ENCODE results near the gene LRRN3.

The LRRN3 gene

DNA sequence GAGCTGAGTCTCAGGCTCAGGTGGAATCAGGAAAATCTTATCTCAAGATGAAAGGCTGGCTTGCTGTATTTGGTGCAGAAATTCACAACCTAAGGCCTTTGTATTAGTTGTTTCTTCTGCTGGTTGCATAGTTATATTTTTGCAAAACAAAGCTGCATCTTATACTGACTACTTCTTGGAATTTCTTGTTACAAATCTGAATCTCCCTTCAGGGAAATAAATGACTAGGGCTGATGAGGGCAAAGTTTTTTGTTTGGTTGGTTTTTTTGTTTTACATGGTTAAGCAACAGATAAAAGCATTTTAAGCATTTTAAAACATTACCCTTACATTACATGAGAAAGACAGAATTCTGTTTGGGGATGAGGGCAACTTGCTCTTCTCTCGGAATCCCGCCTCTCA is 13.9 kb upstream of the LRRN3 start:
- no peak for DNase-seq (ENCODE audit: low read depth in 2 of 2)

DNA sequence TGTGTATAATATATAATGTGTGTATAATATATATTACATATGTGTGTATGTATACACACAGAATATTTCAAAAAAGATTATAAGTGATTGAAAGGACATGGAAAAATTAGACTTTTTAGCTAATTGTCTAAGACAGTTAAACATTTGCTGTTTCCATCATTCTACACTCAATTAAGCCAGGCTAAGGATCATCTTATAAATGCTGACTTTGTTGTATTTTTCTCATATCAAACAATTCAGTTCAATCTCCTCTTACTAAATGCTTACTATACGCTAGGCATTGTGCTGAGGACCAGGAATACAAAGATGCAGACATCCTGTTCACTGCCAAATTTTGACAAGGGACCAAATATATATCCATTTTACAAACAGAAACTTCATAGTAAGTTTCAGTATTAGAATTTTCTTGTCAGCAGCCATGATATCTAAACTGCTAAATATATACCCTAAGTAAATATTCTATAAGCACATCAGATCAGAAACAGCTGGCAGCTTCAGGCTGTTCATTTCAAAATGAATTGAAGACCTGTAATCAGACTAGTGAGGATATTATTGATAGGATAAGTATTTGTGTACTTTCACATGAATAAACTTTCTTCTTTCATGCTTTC is 10.3 kb upstream of the LRRN3 start:
- DNase-seq (ENCODE audit: low read depth in 2 of 2) = no peak

DNA sequence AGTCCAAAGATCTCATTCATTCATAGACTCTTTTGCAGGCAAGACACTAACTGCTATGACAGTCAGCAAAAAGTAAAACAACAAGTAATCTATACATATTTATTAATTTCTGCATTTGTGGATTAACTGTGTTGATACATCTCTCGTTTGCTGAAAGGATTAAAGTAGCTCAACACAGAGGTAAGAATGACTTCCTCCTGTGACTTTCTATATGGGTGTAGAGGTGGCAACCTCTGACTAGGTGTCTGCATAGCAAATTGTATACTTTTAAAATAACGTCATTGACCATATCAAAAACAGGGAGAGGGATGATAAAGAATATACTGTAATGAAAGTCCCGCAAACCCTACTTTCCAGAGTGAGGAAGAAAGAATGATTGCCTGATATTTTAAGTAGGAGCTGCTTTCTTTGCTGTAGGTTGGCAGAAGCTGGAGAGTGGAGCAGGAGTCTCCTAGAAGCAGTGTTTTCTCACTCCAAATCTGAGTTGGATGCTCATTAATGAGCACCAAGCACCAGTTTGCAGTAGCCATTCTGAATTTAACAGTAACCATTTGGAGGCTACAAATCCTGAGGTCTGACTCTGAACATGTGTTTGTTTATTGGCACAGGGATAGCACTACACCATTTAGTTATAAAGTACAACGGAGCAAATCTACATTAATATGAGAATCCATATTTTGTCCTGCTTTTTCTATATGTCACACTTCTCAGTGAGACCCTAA is 9.2 kb upstream of the LRRN3 start:
- no peak for DNase-seq (ENCODE audit: low read depth in 2 of 2)

DNA sequence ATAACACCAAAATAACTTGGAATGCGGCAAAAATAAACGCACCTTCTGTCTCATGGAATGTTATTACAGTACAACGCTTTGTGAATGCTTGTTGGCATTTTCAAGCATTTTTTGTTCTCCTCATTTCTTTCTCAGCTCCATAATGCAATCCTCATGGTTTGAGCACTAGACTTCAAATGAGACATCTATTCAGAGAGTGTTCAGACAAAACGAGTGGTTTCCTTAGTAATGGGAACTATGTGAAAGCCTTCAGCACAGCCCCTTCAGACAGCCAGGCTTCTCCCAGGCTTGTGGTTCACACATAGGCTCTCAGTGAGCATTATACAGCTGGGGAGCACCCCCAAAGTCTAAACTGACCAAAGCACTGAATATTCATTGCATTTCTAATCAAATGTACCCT is 8.6 kb upstream of the LRRN3 start:
- no peak for DNase-seq (ENCODE audit: low read depth in 2 of 2)

DNA sequence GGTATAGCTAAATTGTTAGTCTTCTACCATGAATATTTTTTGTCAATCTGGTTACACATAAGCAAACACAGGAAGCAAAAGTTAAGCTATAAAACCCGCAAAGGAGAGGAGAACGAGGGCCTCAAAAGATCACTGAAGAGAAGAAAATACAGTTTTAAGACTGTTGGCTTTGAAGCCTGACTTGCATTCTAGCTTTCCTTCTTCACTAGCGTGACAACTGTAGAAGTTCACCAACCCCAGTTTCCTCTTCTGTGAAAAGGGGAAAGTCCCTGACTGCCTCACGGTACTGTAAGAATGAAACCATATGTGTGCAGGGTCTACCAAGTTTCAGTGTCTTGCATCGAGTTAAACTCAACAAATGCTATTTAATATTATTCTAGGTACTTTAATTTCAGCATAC is 7.5 kb upstream of the LRRN3 start:
- DNase-seq (ENCODE audit: low read depth in 2 of 2) = peak in 1 of 2 donors; percentile 38

DNA sequence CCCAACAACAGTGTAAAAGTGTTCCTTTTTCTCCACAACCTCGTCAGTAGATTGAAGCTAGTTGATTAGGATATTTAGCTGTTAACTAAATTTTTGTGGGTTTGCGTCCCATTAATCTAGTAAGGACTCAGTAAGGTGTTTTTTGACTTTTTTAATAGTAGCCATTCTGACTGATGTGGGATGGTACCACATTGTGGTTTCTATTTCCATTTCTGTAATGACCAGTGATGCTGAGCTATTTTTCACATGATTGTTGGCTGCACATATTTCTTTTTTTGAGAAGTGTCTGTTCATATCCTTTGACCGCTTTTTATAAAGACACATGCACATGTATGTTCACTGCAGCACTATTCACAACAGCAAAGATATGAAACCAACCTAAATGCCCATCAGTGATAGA is 5.6 kb upstream of the LRRN3 start:
- DNase-seq (ENCODE audit: low read depth in 2 of 2) = no peak

DNA sequence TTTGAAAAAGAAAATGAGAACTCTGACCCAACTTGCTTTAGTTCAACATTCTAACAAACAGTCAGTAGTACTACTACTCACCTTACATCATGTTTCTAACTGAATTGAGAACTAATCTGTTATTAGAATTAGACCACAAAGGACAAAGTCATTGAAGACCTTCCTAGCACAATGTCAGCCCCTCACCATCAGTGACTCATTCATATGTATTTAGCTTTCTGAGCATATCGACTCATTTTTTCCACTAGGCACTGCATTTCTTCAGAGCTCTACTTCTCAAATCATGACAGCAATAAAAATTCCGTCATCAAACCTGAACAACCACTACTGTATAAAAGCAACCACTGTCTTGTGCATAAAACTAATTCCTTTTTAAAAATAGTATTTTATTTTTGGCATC is 4.4 kb upstream of the LRRN3 start:
- no peak for DNase-seq (ENCODE audit: low read depth in 2 of 2)

DNA sequence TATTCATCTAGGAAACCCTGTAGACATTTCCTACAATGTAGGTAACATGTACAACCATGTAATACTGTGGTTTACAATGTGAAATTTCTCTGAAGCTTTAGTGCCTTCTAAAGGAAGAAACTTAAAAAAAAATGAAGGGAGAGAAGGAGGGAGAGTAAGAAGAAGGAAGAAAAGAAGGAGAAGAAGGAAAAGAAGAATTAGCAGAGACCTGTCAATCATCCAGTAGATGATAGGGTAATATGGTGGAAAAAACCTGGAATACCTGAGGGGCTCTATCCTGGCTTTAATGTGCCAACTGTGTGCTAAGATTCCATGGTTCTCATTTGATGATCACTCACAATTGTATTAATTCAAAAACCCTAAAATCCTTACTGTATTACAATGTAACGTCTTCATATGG is 2.6 kb upstream of the LRRN3 start:
- DNase-seq (ENCODE audit: low read depth in 2 of 2) = no peak

DNA sequence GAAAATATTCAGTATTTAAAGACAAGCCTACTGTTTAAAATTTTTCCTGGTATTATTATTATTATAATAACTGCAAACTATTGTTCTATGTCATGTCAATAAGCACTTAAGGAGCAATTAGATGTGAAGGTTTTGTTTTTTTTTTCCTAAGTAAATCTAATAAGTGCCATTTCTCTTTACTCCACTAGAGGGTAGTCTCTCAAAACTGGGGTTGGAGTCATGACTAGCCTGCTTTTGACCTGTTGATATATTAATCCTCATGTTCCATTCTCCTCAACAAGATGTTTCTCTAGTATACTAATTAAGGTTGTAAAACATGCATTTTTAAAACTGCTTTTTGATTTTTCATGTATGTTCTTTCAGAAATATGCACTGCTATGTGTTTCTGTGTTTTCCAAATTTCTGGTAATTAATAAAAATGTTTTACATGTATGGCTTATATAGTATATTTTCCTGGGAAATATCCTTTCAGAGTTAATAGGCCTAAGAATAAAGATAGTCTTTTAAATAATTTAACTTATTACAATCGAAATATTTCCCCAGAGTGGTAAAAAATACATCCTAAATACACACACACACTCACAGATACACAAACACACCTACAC is 1.0 kb upstream of the LRRN3 start:
- DNase-seq (ENCODE audit: low read depth in 2 of 2) = no peak

DNA sequence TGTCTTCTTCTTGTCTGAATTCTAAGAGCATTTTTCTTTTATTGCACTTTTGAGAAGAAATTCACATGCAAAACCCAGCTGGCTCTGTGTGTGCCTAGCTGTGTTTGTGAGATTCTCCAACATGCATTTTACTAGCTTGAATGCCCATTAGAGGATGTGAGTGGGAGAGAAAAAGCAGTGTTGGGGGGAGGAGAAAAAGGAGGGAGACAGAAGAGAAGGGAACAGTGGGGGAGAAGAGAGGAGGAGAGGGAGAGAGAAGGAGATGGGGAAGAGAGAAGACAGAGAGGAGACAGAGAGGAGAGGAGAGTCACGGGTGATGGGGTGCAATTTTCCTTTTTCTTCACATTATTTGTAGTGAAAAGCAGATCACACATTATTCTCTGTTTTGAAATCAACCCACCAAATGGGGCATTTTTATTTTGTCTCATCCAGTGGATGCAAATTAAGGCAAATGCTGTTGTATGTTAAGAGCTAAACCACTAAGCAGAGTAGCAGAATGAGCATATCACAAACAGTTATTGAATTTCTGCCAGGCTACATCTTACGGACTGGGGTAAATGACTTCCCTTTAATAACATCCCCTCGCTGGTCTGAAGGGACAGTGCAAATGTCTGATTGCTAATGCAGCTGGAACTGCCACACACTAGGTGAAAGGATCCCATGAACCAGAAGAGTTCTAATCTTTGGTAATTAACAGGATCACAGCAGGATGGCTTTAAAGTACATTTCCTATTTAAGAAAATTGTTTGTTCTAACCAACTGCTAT is 849 bp downstream of the LRRN3 start:
- no peak for DNase-seq (ENCODE audit: low read depth in 2 of 2)

DNA sequence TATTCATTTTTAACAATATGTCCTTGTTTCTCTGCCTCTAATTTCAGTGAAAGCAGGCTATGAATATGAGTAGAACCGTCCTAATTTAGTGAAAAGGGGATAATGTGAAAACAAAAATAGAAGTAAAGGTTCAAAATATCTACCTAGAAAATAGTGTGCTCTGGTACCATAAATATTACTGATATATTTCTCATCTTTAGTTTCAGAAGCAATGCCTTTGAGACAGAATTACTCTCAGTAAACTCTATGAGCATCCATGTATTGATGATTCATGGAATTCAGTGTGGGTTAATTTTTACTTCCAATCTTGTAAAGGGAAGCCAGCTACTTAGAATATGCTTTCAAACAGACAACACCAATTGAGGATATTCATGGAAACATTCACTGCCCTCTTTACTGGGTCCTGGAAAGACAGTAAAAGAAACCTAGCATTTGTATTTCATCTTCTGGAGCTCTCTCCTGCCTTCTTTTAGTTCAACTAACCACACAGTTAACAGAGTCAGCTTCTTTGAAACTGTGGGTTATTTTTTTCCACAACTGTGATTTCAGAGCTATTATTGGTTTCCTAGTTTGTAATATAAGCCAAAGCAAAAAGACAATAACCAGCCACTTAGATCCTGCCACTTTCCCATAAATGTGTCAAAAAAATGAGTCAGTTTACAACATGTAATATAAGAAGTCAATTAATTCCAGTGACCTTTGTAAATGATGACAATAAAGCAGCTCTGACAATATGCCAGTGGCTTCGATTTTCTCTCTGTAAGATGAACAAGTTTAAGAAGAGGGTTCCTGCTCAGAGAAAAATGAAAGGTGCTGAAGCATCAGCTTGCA is 1.7 kb downstream of the LRRN3 start:
- DNase-seq (ENCODE audit: low read depth in 2 of 2) = no peak

DNA sequence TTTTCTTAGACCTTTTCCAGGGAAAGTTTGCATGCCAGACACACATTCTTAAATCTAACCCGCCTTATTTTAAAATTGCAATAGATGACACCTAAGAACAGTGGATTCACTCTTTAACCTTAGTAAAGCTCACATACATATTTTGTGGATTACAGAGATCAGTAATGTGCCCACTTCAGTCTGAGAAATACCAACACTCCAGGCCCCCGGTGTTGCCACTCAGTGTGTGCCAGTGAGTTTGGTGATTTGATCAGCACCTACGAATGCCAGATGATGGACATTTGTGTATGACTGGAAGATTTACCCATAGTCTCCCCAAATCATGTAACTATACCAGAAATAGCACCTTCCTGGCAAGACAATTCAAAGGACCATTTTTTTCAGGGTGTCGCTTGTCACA is 2.6 kb downstream of the LRRN3 start:
- DNase-seq (ENCODE audit: low read depth in 2 of 2) = no peak

DNA sequence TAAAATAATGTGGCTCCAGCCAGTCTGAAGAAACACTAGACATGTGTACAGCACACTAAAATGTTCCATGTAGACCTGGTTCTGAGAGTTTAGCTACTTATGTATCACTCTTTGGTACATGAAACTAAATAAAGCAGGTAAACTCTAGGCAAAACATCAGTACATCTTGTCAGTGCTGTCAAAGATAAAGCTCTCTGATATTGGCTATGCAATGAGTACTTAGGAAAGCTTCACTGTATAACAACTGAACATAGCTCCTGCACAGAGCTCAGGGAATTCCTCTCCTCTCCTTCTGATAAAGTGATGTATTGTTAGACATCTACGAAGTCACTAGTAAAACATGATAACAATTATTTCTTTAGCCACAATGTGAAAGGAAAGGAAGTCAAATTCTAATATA is 3.5 kb downstream of the LRRN3 start:
- DNase-seq (ENCODE audit: low read depth in 2 of 2) = no peak

DNA sequence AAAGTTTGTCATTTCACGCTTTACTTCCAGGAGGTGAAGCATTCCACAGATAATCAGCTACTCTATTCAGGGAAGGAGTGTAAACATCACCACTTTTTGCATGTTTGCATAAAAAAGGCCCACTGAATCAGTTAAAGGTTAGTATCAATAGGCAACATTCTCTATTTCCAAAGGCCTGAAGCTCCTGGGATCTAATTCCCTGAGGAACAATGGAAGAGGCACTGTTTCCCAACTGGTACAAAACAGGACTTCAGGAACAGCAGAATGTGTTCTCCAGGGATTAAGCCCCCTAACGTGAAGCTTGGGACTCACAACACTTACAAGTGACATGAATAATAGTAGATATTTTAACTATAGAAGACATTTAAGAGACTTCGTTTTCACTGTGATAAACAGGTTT is 6.1 kb downstream of the LRRN3 start:
- no peak for DNase-seq (ENCODE audit: low read depth in 2 of 2)

DNA sequence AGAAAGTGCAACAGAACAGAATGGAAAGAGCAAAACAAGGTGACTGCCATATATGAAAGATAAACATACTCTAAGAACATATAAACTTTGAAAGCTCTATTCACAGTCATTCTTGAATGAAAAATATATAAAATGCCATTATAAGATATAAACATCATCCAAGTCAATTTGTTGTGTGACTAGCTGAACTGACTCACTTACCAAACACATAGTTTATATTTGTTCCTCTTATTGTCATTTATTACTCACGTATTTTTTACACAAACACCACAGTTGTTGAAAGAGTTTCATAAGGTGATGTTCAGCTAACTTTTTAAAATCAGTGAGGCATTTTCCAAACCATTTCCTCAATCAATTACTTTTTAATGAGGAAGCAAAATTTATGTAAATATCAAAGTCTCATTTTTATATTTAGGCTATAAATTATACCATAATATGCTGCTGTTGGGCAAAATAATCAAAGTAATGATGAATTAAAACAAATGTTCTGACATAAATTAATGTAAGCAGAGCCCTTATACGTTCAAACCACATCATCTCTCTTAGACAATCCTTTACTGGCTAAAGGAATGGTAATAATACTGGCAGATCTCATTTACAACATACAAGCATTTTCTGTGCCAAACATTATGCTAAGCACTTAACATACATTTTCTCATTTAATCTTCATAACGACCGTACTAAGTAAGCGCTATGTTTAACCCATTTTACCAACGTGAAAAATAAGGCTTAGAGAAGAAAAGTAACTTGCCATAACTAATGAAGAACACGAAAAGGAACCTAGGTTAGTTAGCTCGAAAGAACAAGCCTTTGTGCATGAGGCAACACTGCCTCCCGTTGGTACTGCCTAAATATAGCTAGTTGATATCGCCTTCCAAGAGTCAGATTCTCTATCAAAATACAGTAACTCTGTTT is 7.3 kb downstream of the LRRN3 start:
- peak in 1 of 2 donors; percentile 27 for DNase-seq (ENCODE audit: low read depth in 2 of 2)

DNA sequence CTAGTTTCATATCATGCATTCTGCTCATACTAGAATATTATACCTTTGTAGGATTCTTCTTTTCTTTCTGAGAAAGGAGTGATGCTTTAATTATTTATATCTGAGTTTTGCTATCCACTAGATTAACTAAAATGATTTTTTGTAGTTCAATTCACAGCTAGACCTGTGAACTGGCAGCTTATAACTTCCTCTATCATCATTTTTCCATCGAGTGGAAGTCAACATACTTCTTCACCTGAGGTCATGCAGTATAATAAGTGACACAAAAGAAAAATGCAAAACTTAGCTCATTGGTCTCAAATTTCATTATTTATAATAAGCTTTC is 8.0 kb downstream of the LRRN3 start:
- DNase-seq (ENCODE audit: low read depth in 2 of 2) = no peak

DNA sequence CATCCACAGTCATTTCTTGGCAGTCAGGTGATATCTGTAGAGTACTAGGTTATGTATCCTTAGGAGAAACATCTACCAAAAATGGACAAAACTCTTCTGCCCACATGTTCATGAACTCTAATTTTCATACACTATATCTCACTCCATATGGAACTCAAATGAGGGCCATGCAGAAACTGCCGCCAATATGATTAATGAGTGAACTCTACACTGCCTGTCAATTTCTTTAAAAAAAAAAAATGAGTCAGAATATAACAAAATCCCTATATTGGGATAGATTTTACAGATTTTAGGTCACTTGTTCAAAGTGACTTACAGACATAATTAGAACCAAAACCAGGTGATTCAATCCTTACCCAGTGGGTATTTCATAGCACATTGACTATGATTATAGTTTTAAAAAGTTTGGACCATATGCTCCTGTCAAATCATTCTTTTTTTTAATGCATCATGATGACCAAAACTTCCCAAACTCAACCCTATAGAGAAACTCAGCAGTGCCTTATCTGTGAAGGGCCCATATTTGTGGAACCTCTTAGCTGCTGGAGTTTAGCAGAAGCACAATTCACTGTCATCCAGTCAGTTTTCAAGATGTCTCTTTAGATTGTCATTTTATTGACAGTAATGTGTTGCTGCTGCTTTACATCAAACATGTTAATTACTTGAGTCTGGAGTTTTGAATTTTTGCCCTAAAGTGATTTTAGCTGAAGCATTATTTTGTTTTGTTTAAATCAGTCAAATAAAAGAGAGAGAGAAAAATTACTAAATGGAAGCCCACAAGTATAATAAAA is 11.1 kb downstream of the LRRN3 start:
- no peak for DNase-seq (ENCODE audit: low read depth in 2 of 2)

DNA sequence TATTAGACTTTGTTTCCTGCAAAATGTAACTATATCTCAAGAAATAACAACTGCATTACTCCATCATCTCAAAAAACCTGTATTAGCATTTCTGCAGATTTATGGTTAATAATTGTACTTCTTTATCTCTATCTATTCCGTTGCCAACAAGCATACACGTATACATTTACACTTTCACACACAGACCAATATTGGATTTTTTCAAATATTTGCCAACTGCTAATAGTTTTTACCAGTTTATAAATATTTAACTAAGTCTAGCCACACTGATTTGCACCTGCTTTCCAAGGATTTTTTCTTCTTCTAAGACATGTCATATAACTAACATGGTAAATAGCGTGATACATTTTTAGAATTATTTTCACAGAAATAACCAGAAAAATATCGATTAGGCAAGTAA is 12.2 kb downstream of the LRRN3 start:
- DNase-seq (ENCODE audit: low read depth in 2 of 2) = no peak

DNA sequence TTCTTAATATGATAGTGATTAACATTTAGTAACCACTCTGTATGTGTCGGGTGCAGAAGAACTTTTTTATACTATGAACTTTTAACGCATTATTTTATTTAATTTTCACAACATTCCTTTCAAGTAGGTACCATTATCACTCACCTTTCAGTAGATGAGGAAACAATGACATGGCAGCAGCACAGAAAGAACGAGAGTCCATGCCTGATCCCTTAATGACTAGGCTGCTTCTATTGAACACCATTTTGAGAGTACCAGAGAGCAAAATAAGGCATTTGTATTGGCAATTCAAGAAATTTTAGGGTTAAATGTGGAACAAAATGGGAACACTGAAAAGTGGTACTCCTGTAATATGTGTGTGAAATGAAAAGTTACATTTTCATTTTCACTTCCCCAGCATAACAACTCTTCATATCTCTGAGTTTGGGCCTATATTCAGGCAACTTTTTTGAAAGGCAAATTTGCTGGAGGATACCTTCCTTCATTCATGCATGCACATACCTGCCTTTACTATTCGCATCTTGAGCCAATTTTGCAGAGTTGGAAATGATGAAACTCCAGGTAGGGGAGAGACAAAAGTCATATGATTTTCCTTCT is 12.8 kb downstream of the LRRN3 start:
- DNase-seq (ENCODE audit: low read depth in 2 of 2) = no peak

DNA sequence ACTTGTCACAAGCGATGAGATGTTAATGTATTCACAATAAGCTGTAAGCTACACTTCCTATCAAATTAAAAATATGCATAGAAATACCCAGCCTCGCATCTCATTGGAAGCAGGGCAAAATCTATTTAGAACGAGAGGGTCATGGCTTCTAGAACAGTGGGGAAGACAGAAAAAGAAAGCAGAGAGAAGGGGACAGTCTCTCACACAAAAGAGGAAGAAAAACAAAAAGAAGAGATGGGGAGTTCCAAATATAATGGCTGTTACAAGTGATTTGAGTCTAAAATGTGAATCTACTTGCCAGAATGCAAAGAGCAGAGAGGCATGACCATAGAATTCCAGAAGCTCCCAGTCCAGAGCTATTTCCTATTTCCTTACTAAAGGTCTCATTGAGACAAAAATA is 13.8 kb downstream of the LRRN3 start:
- no peak for DNase-seq (ENCODE audit: low read depth in 2 of 2)

Measured in activated CD8-positive, alpha-beta memory T cell treated with anti-CD3 and anti-CD28 coated beads for 4 hours (primary cell).